ENCODE data around the gene HLA-DQA1.
"Not testable (repeated sequence)": the region's sequence is repeated elsewhere in the genome, so short reads cannot be mapped to it uniquely, and the experiment has no call there.

HLA-DQA1 gene

GRCh38 chr6:32659856-32660595 lies 22.8 kb downstream of the HLA-DQA1 start:
- DNase-seq, result peak; percentile 41

- no peak for DNase-seq
Observed at GRCh38 chr6:32662099-32662498, 24.9 kb downstream of the HLA-DQA1 start.

GRCh38 chr6:32662836-32663235 lies 25.6 kb downstream of the HLA-DQA1 start:
- no peak for DNase-seq

GRCh38 chr6:32664354-32664753 lies 27.1 kb downstream of the HLA-DQA1 start:
- no peak for DNase-seq

- no peak for DNase-seq
Observed at GRCh38 chr6:32664827-32665362, 27.7 kb downstream of the HLA-DQA1 start.

- DNase-seq, result no peak
Observed at GRCh38 chr6:32665661-32666060, 28.5 kb downstream of the HLA-DQA1 start.

GRCh38 chr6:32666420-32667300 lies 29.5 kb downstream of the HLA-DQA1 start, which contains the start of gene HLA-DQB1:
HLA-DQB1 (minus strand) TSS chr6:32666657; CDS start chr6:32666607, 50 bp downstream.
- DNase-seq, result peak; percentile 78

- DNase-seq, result peak; percentile 77
Observed at GRCh38 chr6:32668226-32668747, 31.1 kb downstream of the HLA-DQA1 start.

- no peak for DNase-seq
Observed at GRCh38 chr6:32669240-32669639, 32.0 kb downstream of the HLA-DQA1 start.

- DNase-seq, result no peak
Observed at GRCh38 chr6:32669893-32670292, 32.7 kb downstream of the HLA-DQA1 start.

GRCh38 chr6:32671908-32672307 lies 34.7 kb downstream of the HLA-DQA1 start:
- DNase-seq, result not testable (repeated sequence)

- DNase-seq, result not testable (repeated sequence)
Observed at GRCh38 chr6:32674123-32674522, 36.9 kb downstream of the HLA-DQA1 start.

- no peak for DNase-seq
Observed at GRCh38 chr6:32679492-32679891, 42.3 kb downstream of the HLA-DQA1 start.

- DNase-seq, result no peak
Observed at GRCh38 chr6:32680055-32680454, 42.8 kb downstream of the HLA-DQA1 start.

GRCh38 chr6:32684246-32684645 lies 47.0 kb downstream of the HLA-DQA1 start:
- no peak for DNase-seq

GRCh38 chr6:32685603-32686002 lies 48.4 kb downstream of the HLA-DQA1 start:
- peak; percentile 73 for DNase-seq

- peak; percentile 32 for DNase-seq
Observed at GRCh38 chr6:32689531-32690501, 52.6 kb downstream of the HLA-DQA1 start.

GRCh38 chr6:32692019-32692418 lies 54.8 kb downstream of the HLA-DQA1 start:
- peak; percentile 82 for DNase-seq
